ENCODE results near the gene AGRN. TPM values are rescaled to one million over a fixed set of nuclear protein-coding genes. Genes with fewer than 3 reads are reported as not detected.
A peak's percentile ranks its signal among the peaks of the same experiment; 100 is the strongest.

The AGRN gene
- total RNA-seq, 1 donor = 30.0 TPM

- Histone ChIP-seq H3K36me3 (ENCODE audit: insufficient read depth, low read length) (no peaks in the 10 kb centered on the region), H3K27ac (ENCODE audit: low read depth, low read length) (no peak overlapping the region), H2AFZ (ENCODE audit: low read length) (no peak overlapping the region), H3K9me3 (ENCODE audit: low read depth, low read length) (no peaks in the 10 kb centered on the region), H3K4me2 (ENCODE audit: insufficient read depth, low read length) (no peak overlapping the region), H4K20me1 (ENCODE audit: insufficient read depth, low read length) (no peaks in the 10 kb centered on the region), H3K4me3 (ENCODE audit: insufficient read depth, low read length) (no peak overlapping the region), H3K79me2 (ENCODE audit: insufficient read depth, low read length) (no peaks in the 10 kb centered on the region), H3K4me1 (ENCODE audit: insufficient read depth, low read length) (peaks cover 10% of the 10 kb centered on the region), H3K27me3 (ENCODE audit: insufficient read depth, low read length) (no peaks in the 10 kb centered on the region)
- peak; percentile 83 for DNase-seq (ENCODE audit: insufficient read length, low spot score, missing footprints)
- TF ChIP-seq, protein P1, sequence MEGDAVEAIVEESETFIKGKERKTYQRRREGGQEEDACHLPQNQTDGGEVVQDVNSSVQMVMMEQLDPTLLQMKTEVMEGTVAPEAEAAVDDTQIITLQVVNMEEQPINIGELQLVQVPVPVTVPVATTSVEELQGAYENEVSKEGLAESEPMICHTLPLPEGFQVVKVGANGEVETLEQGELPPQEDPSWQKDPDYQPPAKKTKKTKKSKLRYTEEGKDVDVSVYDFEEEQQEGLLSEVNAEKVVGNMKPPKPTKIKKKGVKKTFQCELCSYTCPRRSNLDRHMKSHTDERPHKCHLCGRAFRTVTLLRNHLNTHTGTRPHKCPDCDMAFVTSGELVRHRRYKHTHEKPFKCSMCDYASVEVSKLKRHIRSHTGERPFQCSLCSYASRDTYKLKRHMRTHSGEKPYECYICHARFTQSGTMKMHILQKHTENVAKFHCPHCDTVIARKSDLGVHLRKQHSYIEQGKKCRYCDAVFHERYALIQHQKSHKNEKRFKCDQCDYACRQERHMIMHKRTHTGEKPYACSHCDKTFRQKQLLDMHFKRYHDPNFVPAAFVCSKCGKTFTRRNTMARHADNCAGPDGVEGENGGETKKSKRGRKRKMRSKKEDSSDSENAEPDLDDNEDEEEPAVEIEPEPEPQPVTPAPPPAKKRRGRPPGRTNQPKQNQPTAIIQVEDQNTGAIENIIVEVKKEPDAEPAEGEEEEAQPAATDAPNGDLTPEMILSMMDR (IDR thresholded peaks at IDR 0.05; ENCODE audit: extremely low read depth, low read depth, low read length) = no peak
These were observed 63.8 kb downstream of the AGRN start for GRCh38 chr1:1083416-1084371.

GRCh38 chr1:1084372-1085170, 64.7 kb downstream of the AGRN start:
- H3K27ac ChIP-seq (ENCODE audit: low read depth, low read length) = no peak overlapping the region
- H2AFZ ChIP-seq (ENCODE audit: low read length) = no peak overlapping the region
- no peaks in the 10 kb centered on the region for H3K36me3 ChIP-seq (ENCODE audit: insufficient read depth, low read length)
- H3K4me2 ChIP-seq (ENCODE audit: insufficient read depth, low read length) = no peak overlapping the region
- no peak overlapping the region for H3K4me3 ChIP-seq (ENCODE audit: insufficient read depth, low read length)
- TF ChIP-seq, protein P1 (IDR thresholded peaks at IDR 0.05; ENCODE audit: extremely low read depth, low read depth, low read length) = no peak
- H3K79me2 ChIP-seq (ENCODE audit: insufficient read depth, low read length) = no peaks in the 10 kb centered on the region
- no peaks in the 10 kb centered on the region for H3K9me3 ChIP-seq (ENCODE audit: low read depth, low read length)
- H3K27me3 ChIP-seq (ENCODE audit: insufficient read depth, low read length) = no peaks in the 10 kb centered on the region
- DNase-seq (ENCODE audit: insufficient read length, low spot score, missing footprints) = peak; percentile 78
- H3K4me1 ChIP-seq (ENCODE audit: insufficient read depth, low read length) = peaks cover 8% of the 10 kb centered on the region
- H4K20me1 ChIP-seq (ENCODE audit: insufficient read depth, low read length) = no peaks in the 10 kb centered on the region

DNA sequence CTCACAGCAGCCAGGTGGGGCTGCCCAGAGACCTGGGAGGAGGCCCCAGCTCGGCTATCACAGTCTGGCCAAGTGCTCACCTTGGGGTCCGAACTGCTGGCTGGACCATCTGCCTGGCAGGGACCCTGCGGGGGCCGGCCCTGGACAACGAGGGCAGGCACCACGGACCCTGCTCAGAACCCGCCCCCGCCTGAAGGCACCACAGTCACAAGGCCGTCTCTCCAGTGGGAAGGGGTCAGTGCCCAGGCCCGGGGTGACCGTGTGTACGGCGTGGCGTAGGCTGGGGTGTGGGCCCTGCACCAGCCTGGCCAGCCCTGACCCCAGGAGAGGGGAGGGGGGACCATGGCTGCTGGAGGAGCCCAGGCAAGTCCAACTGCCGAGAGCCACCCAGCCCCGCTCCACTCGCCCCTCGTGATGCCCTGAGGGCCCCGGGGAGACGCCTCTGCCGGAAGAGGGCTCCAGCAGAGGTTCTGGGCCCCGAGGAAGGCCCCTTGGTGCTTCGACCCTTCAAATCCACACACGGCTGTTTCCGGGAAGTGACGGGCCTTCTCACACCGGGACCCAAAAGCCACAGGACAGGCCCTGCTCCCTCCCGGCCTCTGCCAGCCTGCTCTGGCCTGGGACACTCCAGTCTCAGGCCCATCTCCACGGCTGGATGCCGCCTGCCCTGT, 65.4 kb downstream of the AGRN start:
- DNase-seq (ENCODE audit: insufficient read length, low spot score, missing footprints) = peak; percentile 73
- Histone ChIP-seq H3K9me3 (ENCODE audit: low read depth, low read length) (no peaks in the 10 kb centered on the region), H3K4me2 (ENCODE audit: insufficient read depth, low read length) (no peak overlapping the region), H3K27me3 (ENCODE audit: insufficient read depth, low read length) (no peaks in the 10 kb centered on the region), H3K79me2 (ENCODE audit: insufficient read depth, low read length) (no peaks in the 10 kb centered on the region), H3K27ac (ENCODE audit: low read depth, low read length) (no peak overlapping the region), H3K36me3 (ENCODE audit: insufficient read depth, low read length) (no peaks in the 10 kb centered on the region), H3K4me1 (ENCODE audit: insufficient read depth, low read length) (peaks cover 1% of the 10 kb centered on the region), H4K20me1 (ENCODE audit: insufficient read depth, low read length) (no peaks in the 10 kb centered on the region), H2AFZ (ENCODE audit: low read length) (no peak overlapping the region), H3K4me3 (ENCODE audit: insufficient read depth, low read length) (no peak overlapping the region)
- TF ChIP-seq, protein P1 (IDR thresholded peaks at IDR 0.05; ENCODE audit: extremely low read depth, low read depth, low read length) = no peak

All from osteoblast (primary cell).